ENCODE data around the gene POM121C.
"Not testable (repeated sequence)": the region's sequence is repeated elsewhere in the genome, so short reads cannot be mapped to it uniquely, and the experiment has no call there.

DNA sequence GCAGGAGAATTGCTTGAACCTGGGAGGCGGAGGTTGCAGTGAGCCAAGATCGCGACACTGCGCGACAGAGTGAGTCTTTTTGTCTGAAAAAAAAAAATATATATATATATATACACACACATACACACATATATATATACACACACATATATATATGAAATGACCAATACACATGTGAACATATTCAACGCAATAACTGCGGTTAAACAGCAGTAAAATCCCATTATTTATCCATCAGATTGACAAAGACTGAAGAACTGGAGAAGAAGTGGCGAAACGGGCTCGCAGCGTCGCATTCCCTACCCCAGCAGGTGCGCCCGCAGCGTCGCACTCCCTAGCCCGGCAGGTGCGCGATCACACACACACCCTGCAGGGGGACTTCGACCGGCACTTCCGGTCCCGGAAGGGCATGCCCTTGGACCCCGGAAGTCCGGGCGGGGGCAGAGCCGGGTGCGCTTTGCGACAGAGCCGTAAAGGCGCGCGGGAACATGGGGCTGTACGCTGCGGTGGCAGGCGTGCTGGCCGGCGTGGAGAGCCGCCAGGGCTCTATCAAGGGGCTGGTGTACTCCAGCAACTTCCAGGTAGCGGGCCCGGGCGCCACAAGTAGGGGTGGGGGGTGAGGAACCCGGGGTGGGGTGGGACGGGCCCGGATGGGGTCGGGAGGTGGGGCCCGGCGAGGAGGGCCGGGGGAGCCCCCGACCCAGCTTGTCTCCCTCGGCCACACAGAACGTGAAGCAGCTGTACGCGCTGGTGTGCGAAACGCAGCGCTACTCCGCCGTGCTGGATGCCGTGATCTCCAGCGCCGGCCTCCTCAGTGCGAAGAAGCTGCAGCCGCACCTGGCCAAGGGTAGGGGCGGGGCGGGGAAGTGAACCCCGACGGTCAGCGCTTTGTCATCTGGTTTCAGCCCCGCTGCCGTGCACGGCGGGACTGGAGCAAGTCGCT, 75.9 kb downstream of the POM121C start:
- TF ChIP-seq, protein P1, sequence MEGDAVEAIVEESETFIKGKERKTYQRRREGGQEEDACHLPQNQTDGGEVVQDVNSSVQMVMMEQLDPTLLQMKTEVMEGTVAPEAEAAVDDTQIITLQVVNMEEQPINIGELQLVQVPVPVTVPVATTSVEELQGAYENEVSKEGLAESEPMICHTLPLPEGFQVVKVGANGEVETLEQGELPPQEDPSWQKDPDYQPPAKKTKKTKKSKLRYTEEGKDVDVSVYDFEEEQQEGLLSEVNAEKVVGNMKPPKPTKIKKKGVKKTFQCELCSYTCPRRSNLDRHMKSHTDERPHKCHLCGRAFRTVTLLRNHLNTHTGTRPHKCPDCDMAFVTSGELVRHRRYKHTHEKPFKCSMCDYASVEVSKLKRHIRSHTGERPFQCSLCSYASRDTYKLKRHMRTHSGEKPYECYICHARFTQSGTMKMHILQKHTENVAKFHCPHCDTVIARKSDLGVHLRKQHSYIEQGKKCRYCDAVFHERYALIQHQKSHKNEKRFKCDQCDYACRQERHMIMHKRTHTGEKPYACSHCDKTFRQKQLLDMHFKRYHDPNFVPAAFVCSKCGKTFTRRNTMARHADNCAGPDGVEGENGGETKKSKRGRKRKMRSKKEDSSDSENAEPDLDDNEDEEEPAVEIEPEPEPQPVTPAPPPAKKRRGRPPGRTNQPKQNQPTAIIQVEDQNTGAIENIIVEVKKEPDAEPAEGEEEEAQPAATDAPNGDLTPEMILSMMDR (IDR thresholded peaks at IDR 0.05) = not testable (repeated sequence)
- not testable (repeated sequence) for TF ChIP-seq POLR2A (IDR thresholded peaks at IDR 0.05)
